ENCODE data around the gene S1PR4.
A peak's percentile ranks its signal among the peaks of the same experiment; 100 is the strongest.

Gene S1PR4, protein sequence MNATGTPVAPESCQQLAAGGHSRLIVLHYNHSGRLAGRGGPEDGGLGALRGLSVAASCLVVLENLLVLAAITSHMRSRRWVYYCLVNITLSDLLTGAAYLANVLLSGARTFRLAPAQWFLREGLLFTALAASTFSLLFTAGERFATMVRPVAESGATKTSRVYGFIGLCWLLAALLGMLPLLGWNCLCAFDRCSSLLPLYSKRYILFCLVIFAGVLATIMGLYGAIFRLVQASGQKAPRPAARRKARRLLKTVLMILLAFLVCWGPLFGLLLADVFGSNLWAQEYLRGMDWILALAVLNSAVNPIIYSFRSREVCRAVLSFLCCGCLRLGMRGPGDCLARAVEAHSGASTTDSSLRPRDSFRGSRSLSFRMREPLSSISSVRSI
- 49.3 to 75.7 reads per million in 2 donors for total RNA-seq

DNA sequence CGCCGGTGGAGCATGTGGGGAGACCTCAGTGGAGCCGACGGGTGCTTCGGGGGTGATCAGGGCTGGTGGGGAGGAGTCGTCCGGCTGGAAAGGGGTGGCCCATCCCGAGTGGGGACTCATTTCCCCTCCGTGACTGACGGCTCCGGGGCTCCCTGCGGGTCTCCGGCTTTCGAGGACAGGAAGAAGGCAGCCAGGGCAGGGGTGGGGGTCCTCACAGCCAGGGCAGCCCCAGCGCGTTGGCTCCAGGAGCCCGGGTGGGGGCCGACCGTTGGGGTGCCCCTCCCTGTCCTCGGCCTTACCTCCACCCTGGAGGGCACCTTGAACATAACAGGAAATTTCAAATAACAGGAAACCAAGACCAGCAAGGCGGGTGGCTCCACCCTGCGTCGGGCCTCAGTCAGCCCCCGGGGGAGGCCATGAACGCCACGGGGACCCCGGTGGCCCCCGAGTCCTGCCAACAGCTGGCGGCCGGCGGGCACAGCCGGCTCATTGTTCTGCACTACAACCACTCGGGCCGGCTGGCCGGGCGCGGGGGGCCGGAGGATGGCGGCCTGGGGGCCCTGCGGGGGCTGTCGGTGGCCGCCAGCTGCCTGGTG is at the start of gene S1PR4:
TSS of gene S1PR4 (plus strand) at position 393 of the 596 bp plus-strand sequence. CDS start at position 417, 24 bp downstream.
- peak in 4 of 5 experiments; percentile 35 to 91 (median 61) for DNase-seq

DNA sequence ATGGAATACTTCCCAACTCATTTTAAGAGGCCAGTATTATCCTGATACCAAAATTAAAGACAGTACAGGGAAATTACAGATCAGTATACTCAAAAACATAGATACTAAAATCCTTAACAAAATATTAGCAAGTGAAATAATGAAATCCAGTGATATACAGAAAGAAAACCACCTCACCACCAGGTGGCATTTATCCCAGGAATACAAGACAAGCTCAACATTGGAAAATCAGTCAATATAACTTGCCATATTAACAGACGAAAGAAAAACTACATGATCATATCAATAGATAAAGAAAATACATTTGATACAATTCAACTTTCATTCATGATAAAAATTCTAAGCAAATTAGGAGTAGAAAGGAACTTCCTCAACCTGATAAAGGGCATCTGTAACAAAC is 49.5 kb upstream of the S1PR4 start:
- no peak for DNase-seq

DNA sequence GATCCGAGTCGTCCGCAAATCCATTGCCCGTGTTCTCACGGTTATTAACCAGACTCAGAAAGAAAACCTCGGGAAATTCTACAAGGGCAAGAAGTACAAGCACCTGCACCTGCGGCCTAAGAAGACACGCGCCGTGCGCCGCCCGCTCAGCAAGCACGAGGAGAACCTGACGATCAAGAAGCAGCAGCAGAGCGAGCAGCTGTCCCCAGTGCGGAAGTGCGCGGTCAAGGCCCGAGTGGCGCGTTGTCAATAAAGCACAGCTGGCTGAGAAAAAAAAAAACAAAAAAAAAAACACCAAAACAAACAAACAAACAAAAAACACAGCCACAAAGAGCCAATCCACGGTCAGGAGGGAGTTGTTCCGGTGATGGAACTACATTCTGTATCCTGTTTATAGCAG is 47.4 kb upstream of the S1PR4 start:
- DNase-seq = peak in 2 of 5 experiments; percentile 25 to 73

DNA sequence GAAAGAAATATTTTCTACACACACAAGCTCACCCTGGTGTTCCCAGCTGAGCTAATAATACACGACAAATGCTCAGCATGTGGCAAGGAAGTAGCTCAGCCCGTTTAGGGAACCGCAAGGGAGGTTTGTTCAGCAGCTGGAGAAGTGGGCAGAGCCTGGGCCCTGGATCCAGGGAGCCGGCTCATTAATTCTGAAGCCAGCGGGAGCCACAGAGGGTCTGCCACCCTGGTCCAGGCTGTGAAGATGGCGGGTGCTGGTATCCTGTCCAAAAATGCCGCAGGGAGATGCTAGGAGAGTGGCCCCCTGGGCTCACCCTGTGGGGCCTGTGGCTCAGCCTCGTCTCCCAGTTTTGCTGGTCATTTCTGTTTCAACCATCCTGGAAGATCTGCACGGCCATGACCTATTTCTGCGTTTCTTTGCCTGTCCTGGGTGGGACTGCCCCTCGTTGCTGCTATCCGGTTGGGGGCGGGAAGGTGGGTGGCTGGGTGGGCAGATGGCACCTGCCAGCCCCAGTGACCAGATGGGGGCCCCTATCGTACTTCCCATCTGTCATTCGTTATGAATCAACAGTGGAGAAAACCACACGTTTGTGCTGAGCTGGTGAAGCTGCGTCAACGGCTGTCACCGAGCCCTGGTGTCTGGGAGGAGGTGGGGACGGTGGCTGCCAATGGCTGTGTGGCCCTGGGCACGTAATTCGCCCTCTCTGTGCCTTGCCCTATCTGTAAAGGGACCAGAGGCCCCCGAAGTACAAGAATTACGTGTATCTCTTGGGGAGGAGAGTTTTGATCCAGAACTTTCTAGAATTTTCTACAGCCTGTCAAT is 45.4 kb upstream of the S1PR4 start:
- peak; percentile 49 to 99 (median 74) for DNase-seq

DNA sequence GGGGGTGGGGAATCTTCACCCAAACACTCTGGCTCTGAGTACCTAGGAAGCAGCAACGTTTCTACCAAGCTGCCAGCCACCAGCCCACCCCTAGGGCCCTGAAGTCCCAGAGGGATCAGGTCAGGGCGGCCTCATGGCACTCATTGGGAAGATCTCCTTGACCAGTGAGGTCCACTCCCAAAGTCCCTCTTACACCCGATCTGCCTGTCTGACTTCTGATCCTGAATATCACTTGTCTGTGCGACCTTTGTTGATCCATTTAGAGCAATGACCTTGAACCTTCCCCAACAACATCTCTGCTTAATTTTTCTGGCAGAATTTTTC is 44.8 kb upstream of the S1PR4 start:
- no peak for DNase-seq

DNA sequence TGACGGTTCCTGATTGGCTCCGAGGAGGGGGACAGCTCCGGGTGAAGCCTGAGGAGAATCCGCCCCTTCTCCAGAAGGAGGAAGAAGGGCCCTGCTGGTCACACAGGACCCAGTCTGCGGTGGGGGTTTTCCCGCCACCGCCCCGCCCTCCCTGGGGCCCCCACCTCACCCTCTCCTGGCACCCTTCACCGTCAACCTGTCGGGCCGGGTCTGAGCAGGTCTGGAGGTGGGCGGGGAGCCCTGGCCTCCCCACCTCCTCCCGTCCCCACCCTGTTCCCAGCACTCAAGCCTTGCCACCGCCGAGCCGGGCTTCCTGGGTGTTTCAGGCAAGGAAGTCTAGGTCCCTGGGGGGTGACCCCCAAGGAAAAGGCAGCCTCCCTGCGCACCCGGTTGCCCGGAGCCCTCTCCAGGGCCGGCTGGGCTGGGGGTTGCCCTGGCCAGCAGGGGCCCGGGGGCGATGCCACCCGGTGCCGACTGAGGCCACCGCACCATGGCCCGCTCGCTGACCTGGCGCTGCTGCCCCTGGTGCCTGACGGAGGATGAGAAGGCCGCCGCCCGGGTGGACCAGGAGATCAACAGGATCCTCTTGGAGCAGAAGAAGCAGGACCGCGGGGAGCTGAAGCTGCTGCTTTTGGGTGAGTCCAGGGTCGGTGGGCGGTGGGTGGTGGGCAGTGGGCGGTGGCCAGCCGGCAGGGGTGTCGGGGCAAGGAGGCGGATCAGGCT is 42.4 kb upstream of the S1PR4 start, which contains the start of gene GNA15:
TSS of gene GNA15 (plus strand) at position 73 of the 723 bp plus-strand sequence. CDS start at position 491, 418 bp downstream.
- DNase-seq = peak in 4 of 5 experiments; percentile 30 to 77 (median 36)

DNA sequence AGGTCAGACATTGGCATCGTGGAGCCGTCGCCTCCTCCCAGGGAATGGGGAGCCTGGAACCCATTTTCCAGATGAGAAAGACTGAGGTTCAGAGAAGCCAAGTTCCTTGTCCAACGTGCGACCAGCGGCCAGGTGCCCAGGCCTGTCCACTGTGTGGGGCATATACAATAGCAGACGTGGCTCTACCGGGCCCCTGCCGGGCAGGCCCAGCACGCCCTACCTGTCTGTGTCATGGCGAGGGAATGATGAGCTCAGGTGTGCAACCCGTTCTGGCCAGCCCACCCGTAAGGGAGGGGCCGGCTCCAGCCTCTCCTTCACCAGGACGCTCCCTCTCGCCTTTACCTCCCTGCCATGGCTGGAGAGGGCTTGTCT is 41.9 kb upstream of the S1PR4 start:
- DNase-seq = no peak

DNA sequence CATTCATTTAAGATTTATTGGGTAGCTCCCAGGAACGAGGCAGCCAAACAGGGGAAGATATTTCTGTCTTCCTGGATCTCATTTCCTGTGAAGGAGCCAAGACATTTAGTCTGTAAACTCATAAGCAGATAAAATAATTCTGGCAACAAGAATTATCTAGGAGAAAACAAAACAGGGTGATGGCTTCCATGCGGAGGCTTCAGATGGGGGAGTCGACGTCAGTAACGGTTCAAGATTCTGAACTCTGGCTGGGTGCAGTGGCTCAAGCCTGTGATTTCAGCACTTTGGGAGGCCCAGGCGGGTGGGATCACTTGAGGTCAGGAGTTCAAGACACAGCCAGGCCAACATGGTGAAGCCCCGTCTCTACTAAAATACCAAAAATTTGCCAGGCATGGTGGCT is 41.5 kb upstream of the S1PR4 start:
- no peak for DNase-seq

DNA sequence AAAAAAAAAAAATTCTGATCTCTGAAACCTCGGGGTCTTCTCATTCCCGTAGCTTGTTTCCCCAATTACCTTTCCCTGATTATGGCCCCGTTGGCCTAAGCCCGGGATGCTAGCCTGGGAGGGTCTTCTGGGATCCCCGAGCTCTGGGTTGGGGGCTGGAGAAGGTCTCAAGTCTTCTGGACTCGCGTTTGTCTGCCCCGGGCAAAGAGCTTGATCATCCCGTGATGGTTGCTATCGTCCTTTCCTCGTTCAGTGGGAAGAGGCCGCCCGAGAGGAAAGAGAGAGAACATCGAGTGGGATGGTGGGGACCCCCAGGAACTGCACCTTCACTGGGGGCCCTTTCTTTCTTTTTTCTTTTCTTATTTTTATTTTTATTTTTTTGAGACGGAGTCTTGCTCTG is 40.3 kb upstream of the S1PR4 start:
- DNase-seq = no peak

DNA sequence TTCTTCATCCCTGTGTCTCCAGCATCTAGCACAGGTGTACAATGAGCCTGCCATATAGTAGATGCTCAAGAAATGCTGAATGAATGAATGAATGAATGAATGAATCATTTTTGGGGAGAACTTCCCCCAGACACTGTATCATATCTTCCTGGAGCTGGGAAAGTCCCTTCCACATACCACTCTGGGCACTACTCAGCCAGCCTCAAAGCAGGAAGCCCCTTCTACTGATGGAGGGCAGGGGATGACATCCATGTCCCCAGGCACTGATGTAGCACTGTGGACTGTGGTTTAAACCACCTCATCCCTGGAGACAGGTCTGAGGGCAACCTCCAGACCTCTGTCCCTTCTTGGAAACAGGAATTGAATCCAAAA is 37.9 kb upstream of the S1PR4 start:
- DNase-seq = no peak

DNA sequence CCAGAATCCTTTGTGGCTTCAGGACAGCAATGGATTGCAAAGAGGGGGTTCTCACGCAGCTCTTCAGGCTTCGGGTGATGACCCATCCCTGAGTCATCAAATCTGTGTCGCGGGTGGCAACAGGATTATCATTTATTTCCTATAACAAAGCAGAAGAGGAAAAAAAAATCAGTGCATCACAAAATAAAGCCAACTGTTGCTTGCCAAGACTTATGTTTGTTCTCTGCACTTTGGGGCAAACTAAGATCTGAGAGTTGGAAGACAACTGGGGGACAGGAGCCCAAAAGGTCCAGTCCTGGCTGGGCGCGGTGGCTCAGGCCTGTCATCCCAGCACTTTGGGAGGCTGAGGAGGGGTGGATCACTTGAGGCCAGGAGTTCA is 36.3 kb upstream of the S1PR4 start:
- peak in 1 of 5 experiments; percentile 39 for DNase-seq

DNA sequence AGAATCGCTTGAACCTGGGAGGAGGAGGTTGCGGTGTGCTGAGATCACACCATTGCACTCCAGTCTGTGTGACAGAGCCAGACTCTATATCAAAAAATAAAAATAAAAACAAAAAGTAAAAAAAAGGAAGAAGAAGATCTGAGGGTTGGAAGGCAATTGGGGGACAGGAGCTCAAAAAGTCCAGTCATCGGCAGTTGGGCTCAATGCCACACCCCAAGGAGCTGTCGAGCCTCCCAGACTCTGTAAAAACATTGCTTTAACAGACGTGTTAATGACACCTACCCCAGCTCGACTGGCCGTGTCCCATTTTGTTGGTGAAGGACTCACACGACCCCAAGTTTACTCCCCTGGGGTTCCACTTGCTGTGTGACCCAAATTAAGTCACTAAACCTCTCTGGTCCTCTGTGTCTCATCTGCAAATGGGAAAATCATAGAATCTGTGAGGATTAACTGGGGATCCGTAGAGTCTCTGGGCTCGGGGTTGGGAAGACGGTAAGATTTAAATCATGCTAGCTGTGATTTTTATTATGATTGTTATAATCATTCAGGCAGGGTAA is 35.7 kb upstream of the S1PR4 start:
- no peak for DNase-seq

DNA sequence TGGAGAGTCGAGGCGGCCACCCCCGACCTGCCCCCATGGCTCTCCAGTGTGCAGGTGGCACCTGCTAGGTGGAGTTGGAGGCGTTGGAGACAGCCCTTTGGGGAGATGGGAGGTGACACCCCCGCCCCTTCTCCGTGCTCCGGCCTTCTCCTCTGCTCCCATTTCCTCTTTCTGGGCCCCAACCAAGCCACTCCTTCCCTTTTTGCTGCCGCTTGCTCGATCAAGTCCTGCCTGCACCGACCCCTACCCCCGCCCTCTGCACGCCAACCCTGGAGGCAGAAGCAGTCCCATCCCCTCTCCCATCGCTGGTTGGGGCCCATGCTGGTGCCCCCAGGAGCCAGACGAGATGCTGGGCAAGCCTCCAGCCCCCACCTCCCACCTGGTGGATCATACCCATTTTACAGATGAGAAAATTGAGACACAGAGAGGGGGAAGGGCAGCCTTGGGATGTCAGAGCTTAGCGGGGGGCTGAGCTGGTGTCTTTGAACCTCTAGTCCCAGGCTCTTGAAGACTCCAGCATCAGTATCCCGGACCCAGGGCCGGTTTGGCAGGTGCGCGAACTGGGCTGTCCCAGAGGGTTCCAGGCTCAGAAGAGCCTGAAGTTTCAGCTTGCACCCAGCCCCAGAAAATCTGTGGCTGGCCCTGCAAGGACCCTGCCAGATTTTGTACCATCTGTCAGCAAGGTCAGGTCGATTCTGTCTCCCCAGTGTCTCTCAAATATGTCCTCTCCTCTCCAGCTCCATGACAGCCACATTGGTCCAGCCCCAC is 32.5 kb upstream of the S1PR4 start:
- DNase-seq = no peak

DNA sequence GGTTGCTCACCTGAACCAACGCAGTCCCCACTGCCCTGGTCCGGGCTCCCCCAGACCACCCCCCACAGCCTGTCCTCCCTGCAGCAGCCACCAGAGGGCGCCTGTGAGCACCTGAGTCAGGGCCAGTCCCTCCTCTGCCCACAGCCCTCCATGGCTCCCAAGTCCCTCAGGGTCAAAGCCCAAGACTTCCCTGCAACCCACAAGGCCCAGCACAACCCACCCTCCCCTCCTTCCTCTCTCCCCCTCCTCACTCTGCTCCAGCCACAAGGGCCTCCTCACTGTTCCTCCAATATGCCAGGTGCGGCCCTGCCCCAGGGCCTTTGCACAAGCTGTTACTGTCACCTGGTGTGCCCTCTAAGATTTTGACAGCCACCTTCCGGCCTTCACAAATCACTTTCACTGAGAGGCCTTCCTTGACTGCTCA is 31.9 kb upstream of the S1PR4 start:
- DNase-seq = peak; percentile 35 to 63 (median 54)

DNA sequence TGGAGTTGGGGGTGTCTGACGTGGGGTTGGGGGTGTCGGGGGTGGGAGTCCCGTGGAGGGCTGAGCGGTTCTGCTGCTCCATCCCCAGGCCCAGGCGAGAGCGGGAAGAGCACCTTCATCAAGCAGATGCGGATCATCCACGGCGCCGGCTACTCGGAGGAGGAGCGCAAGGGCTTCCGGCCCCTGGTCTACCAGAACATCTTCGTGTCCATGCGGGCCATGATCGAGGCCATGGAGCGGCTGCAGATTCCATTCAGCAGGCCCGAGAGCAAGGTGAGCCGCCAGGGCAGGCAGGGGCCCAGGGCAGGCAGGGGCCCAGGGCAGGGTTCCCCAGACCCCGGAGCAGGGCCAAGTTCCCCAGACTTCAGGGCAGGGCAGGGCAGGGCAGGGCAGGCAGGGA is 30.1 kb upstream of the S1PR4 start:
- no peak for DNase-seq

DNA sequence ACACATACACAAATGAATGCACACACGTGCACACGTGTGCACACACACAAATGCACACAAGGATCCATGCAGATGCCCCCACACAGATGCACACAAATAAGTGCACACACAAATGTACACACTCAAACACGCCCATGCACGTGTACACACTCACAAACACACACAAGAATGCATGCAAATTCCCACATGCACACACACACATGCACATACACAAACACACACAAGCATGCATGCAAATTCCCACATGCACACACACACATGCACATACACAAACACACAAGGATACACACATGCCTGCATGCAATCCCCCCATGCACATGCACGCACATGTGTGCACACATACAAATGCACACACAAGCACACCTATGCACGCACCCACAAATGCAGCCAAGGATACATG is 29.5 kb upstream of the S1PR4 start:
- no peak for DNase-seq

DNA sequence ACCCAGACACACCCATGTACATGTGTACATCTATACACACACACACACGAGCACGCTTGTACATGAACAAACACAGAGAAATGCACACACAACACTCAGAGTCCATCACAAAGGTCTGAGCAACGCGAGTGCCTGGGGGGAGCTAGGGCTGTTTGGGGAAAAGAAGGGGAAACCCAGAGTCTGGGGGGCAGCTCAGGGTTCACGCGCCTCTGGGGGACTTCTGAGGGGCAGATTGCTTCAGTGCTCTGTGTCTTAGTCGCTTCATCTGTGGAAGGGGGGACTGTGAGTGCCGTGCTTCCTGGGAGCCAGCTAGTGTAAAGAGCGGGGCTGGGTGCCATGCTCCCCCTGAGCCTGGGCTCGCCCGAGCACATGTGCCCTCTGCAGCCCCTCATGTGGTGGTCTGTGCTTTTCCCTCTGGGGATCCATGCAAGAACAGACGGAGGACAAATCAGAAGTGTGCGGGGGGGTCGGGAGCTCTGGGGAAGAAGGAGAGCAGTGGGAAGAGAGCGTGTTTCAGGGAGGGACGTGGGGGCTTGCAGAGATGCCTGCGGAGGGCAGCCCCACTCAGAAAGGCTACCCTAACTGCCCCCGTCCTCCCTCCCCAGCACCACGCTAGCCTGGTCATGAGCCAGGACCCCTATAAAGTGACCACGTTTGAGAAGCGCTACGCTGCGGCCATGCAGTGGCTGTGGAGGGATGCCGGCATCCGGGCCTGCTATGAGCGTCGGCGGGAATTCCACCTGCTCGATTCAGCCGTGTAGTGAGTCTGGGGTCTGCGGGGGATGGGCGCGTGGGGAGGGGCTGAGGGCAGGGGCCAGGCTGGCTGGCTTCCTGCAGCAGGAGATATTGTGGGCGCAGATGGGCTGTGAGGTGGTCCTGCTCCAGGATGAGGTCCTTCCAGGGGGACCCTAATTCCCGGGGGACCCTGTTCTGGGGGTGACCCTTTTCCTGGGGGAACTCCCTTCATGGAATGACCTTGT is 28.8 kb upstream of the S1PR4 start:
- no peak for DNase-seq

DNA sequence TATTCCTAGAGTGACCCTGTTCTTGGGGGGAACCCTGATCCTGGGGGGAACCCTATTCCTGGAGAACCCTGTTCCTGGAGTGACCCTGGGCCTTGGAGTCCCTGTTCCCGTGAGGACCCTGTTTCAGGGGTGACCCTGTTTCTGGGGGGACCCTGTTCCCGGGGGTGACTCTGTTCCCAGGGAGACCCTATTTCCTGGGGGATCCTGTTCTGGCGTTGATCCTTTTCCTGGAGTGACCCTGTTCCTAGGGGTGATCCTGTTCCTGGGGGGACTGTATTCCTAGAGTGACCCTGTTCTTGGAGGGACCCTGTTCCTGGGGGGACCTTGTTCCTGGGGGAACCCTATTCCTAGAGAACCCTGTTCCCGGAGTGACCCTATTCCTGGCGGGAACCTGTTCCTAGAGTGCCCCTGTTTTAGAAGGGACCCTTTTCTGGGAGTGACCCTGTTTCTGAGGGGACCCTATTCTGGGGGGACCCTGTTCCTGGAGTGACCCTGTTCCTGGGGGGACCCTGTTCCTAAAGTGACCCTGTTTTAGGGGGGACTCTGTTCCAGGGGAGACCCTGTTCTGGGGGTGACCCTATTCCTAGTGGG is 27.7 kb upstream of the S1PR4 start:
- DNase-seq = no peak

DNA sequence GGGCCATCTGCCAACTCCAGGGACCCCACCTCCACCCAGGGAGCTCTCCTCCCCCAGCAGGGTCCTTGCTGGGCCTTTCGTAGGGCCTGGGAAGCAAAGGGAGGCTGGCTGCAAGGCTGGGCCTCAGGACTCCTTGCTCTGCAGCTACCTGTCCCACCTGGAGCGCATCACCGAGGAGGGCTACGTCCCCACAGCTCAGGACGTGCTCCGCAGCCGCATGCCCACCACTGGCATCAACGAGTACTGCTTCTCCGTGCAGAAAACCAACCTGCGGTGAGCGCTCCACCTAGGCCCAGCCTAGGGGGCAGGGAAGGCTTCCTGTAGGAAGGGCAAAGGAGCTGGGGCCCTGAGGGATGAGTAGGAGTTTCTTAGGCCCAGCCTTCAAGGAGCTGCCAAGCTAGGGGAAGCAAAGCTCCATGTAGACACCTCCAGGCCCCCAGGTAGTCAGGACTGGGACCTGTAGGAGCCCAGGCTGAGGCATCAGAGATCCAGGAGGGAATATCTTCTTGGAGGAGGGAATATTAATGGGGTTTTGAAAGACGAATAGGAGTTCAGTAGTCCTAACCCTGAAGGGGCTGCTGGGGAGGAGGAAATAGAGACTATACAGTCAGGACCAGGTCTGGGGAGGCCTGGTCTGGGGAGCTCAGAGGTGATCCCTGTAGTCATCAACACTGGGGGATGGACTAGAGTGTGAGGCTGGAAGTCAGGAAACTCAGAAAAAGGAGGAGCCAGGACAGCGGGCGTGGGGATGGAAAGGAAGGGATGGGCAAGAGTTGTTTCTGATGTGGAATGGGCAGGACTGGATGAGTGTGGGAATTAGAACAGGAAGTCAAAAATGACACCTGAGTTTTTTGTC is 26.8 kb upstream of the S1PR4 start:
- no peak for DNase-seq
